OCI-LY3 (cell line): ENCODE data around the gene GAMT.
"Not testable (repeated sequence)": the region's sequence is repeated elsewhere in the genome, so short reads cannot be mapped to it uniquely, and the experiment has no call there.

ENCODE experiments used
- CTCF ChIP-seq: fragments of 200-600, 300-600 bp; sonication (generic); IDR thresholded peaks from 2 replicates; pipeline ENCODE4 v1.5.1; 2014; ENCODE audit warnings: antibody characterized with exemption, low read length, low read depth
- EZH2phosphoT487 ChIP-seq: fragments of 200-600 bp; shearing (Covaris generic); IDR thresholded peaks from 2 replicates; pipeline ENCODE4 v1.6.1; 2018; ENCODE audit warnings: antibody characterized with exemption, mixed run types, low read depth

GRCh38 chr19:1439525-1440417 is 38.4 kb upstream of the GAMT start:
- TF ChIP-seq CTCF, EZH2phosphoT487: not testable (repeated sequence)
